ENCODE data around the gene SCNN1B.

GRCh38 chr16:23348579-23349469 is 46.7 kb downstream of the SCNN1B start:
- TF ChIP-seq CTCF (conservative IDR thresholded peaks at IDR 0.05; ENCODE audit: low read depth, low read length), result peak; percentile 42
- TF ChIP-seq EZH2 (IDR thresholded peaks at IDR 0.05; ENCODE audit: borderline replicate concordance, low read depth, low read length, poor library complexity, severe bottlenecking), result no peak
